HFF-Myc (cell line): Measurements from ENCODE around the gene FXN.

ENCODE experiments used
- DNase-seq: peaks from one replicate; pipeline ENCODE4 v3.0.0-alpha.2; 2011; ENCODE audit warnings: low read depth; ENCODE audit errors: extremely low read depth
- H3K4me3 ChIP-seq: replicated peaks from 2 replicates; pipeline ENCODE4 v1.5.1; 2011; ENCODE audit warnings: low read depth, mild to moderate bottlenecking, control low read depth, low read length
- TF ChIP-seq, protein P1 (sequence below): IDR thresholded peaks from 2 replicates; pipeline ENCODE4 v1.5.1; 2012; ENCODE audit warnings: mild to moderate bottlenecking, low read depth, low read length, control low read depth; ENCODE audit errors: missing control alignments

FXN gene

DNA sequence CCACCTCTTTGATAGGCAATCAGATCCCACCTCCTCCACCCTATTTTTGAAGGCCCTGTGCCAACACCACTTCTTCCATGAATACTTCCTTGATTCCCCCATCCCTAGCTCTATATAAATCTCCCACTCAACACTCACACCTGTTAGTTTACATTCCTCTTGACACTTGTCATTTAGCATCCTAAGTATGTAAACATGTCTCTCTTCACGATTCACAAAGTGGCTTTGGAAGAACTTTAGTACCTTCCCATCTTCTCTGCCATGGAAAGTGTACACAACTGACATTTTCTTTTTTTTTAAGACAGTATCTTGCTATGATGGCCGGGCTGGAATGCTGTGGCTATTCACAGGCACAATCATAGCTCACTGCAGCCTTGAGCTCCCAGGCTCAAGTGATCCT, 1.5 kb upstream of the FXN start:
- TF ChIP-seq, protein P1, sequence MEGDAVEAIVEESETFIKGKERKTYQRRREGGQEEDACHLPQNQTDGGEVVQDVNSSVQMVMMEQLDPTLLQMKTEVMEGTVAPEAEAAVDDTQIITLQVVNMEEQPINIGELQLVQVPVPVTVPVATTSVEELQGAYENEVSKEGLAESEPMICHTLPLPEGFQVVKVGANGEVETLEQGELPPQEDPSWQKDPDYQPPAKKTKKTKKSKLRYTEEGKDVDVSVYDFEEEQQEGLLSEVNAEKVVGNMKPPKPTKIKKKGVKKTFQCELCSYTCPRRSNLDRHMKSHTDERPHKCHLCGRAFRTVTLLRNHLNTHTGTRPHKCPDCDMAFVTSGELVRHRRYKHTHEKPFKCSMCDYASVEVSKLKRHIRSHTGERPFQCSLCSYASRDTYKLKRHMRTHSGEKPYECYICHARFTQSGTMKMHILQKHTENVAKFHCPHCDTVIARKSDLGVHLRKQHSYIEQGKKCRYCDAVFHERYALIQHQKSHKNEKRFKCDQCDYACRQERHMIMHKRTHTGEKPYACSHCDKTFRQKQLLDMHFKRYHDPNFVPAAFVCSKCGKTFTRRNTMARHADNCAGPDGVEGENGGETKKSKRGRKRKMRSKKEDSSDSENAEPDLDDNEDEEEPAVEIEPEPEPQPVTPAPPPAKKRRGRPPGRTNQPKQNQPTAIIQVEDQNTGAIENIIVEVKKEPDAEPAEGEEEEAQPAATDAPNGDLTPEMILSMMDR: no peak
- no peak for DNase-seq
- no peak overlapping the region for H3K4me3 ChIP-seq

DNA sequence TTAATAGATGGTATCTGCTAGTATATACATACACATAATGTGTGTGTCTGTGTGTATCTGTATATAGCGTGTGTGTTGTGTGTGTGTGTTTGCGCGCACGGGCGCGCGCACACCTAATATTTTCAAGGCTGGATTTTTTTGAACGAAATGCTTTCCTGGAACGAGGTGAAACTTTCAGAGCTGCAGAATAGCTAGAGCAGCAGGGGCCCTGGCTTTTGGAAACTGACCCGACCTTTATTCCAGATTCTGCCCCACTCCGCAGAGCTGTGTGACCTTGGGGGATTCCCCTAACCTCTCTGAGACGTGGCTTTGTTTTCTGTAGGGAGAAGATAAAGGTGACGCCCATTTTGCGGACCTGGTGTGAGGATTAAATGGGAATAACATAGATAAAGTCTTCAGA, 757 bp downstream of the FXN start:
- TF ChIP-seq, protein P1: no peak
- H3K4me3 ChIP-seq: peak overlapping the region; percentile 79
- no peak for DNase-seq

DNA sequence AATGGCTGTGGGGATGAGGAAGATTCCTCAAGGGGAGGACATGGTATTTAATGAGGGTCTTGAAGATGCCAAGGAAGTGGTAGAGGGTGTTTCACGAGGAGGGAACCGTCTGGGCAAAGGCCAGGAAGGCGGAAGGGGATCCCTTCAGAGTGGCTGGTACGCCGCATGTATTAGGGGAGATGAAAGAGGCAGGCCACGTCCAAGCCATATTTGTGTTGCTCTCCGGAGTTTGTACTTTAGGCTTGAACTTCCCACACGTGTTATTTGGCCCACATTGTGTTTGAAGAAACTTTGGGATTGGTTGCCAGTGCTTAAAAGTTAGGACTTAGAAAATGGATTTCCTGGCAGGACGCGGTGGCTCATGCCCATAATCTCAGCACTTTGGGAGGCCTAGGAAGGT, 1.2 kb downstream of the FXN start:
- TF ChIP-seq, protein P1: no peak
- peak overlapping the region; percentile 79 for H3K4me3 ChIP-seq
- DNase-seq: no peak

DNA sequence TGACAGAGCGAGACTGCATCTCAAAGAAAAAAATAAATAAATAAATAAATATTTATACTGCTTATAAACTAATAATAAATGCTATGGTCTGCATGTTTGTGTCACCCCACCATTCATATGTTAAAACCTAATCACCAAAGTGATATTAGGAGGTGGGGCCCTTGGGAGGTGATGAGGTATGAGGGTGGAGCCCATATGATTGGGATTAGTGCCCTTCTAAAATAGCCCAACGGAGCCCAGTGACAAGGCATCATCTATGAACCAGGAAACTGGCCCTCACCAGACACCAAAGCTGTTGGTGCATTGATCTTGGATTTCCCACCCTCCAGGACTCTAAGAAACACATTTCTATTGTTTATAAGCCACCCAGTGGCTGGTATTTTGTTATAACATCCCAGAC, 5.1 kb downstream of the FXN start:
- no peak for DNase-seq
- TF ChIP-seq, protein P1: no peak
- no peak overlapping the region for H3K4me3 ChIP-seq

DNA sequence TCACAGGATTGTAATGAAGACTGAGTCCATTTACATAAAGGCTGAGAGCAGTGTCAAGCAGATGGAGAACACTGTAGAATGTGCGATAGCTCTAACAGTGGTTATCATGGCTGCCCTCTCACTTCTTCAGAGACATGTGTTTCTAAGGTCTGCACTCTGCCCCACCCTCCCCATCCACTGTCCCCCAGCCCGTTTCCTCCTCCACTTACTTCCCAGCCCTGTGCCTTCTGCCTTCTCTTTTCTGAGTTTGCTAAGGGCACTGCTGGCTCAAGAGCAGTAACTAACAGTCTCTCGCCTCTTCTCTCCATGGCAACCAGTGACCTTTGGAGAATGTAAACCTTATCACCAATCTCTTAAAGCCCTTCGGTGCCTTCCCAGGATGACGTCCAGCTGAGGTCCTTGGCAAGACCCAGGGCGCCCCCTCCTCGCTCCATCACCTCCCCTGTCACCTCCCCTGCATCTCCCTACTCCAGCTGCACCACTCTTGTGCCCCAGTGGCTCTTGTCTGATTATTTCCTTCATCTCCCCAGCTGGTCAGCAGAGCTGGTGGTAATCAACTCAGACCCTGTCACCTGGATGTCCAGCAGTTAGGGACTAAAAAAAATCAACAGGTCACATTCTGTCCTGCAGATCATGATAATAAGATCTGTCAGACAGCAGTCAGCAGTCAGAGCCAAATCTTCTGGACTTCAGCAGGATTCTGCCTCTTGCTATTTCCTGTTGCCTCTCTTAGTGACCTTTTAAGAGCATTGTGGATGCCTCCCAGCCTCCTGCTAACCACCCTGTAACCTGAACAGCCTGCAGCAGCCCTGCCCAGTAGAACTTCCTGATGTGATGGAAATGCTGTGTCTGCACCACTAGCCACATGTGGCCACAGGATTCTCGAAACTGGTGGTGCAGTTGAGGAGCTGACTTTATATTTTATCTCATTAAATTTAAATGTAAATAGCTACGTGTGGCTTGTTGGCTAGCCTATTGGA, 9.0 kb downstream of the FXN start:
- TF ChIP-seq, protein P1: no peak
- H3K4me3 ChIP-seq: no peak overlapping the region
- peak; percentile 70 for DNase-seq

DNA sequence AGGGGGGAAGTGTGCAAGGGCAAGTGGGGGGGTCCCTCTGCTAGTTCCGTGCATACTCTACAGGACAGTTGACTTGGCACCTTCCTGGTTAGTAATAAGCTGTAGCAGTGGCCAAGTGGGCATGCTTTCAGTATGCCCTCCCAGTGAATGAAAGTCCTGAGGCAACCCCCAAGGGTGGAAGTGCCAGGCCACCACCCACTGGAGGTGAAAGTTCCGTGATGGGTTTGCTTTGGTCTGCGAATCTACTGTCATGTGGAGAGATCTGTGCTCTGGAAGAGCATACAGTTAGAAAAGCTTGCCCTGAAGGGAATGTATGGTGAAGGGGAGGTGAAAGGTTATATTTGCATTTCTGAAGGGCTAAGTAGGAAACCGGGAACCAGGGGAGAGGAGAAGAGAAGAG, 10.3 kb downstream of the FXN start:
- TF ChIP-seq, protein P1: no peak
- H3K4me3 ChIP-seq: no peak overlapping the region
- DNase-seq: no peak
